Upper lobe of left lung (tissue), 4 donors: ENCODE results near the gene PKD2L1.

Source experiments
- CTCF ChIP-seq, 6 experiments: fragments of 450-650 bp in 4 of 6; fragments of 200-600 bp in 2 of 6; sonication (generic) in 2 of 6; IDR thresholded peaks; one replicate each; pipeline ENCODE4 v1.5.1; 2016 to 2019; ENCODE audit warnings: antibody characterized with exemption in 6 of 6
- EP300 ChIP-seq, 4 donors: sonication (generic); formaldehyde crosslinking; IDR thresholded peaks; one replicate each; pipeline ENCODE4 v1.5.1; 2017; ENCODE audit warnings: antibody characterized with exemption in 4 of 4, control low read depth in 2 of 4
- POLR2A ChIP-seq, 4 donors: fragments of 450-650 bp; IDR thresholded peaks; one replicate each; pipeline ENCODE4 v1.5.1; 2016 to 2017; ENCODE audit warnings: antibody characterized with exemption in 4 of 4, mild to moderate bottlenecking in 2 of 4

- TF ChIP-seq EP300 (IDR thresholded peaks at IDR 0.05) (no peak), POLR2A (IDR thresholded peaks at IDR 0.05) (no peak), CTCF (IDR thresholded peaks at IDR 0.05) (no peak)
Observed at GRCh38 chr10:100238429-100238828, 91.6 kb downstream of the PKD2L1 start.
